HPDE6-E6E7 (cell line): Measurements from ENCODE around the gene FZD10.

Source experiments
- DNase-seq: peaks from one replicate; pipeline ENCODE4 v3.0.0; 2011; ENCODE audit warnings: missing footprints; ENCODE audit errors: extremely low spot score

Gene FZD10

GRCh38 chr12:130179191-130179590 lies 16.9 kb downstream of the FZD10 start:
- no peak for DNase-seq

GRCh38 chr12:130179621-130180020 lies 17.4 kb downstream of the FZD10 start:
- no peak for DNase-seq

- no peak for DNase-seq
Measured at GRCh38 chr12:130181211-130181610, 18.9 kb downstream of the FZD10 start.

- no peak for DNase-seq
Measured at GRCh38 chr12:130183585-130184370, 21.5 kb downstream of the FZD10 start.

- DNase-seq = no peak
Measured at GRCh38 chr12:130184404-130185090, 22.3 kb downstream of the FZD10 start.

GRCh38 chr12:130185455-130186391 lies 23.5 kb downstream of the FZD10 start:
- DNase-seq = no peak

GRCh38 chr12:130186651-130187268 lies 24.5 kb downstream of the FZD10 start:
- DNase-seq = no peak

GRCh38 chr12:130192642-130193345 lies 30.5 kb downstream of the FZD10 start:
- no peak for DNase-seq

GRCh38 chr12:130194154-130194553 lies 31.9 kb downstream of the FZD10 start:
- no peak for DNase-seq

- DNase-seq = no peak
Measured at GRCh38 chr12:130195369-130195768, 33.1 kb downstream of the FZD10 start.

GRCh38 chr12:130195776-130196175 lies 33.5 kb downstream of the FZD10 start:
- DNase-seq = no peak

GRCh38 chr12:130196827-130197226 lies 34.6 kb downstream of the FZD10 start:
- DNase-seq = no peak

GRCh38 chr12:130198026-130198662 lies 35.9 kb downstream of the FZD10 start:
- DNase-seq = no peak

- DNase-seq = no peak
Measured at GRCh38 chr12:130198663-130199060, 36.4 kb downstream of the FZD10 start.

- DNase-seq = no peak
Measured at GRCh38 chr12:130199581-130200390, 37.5 kb downstream of the FZD10 start.

- no peak for DNase-seq
Measured at GRCh38 chr12:130200445-130200844, 38.2 kb downstream of the FZD10 start.

GRCh38 chr12:130201037-130201436 lies 38.8 kb downstream of the FZD10 start:
- no peak for DNase-seq

- no peak for DNase-seq
Measured at GRCh38 chr12:130202201-130202600, 39.9 kb downstream of the FZD10 start.

GRCh38 chr12:130203151-130203550 lies 40.9 kb downstream of the FZD10 start:
- no peak for DNase-seq

GRCh38 chr12:130204541-130204953 lies 42.3 kb downstream of the FZD10 start:
- no peak for DNase-seq
